OCI-M2 (cell line): ENCODE data around the gene C14orf180.

Experiments used
- DNase-seq: peaks from one replicate; lab custom pipeline; 2025; ENCODE audit not compliant: unreplicated experiment; lab: John Stamatoyannopoulos, UW

Gene C14orf180

GRCh38 chr14:104579507-104579906 is at the start of gene C14orf180:
Gene C14orf180, plus strand, starts transcription at chr14:104579764. Its CDS starts 6,667 bp downstream, at chr14:104586431.
- no peak for DNase-seq

- no peak for DNase-seq
These were observed 48.9 kb upstream of the C14orf180 start for GRCh38 chr14:104530646-104531045.

- no peak for DNase-seq
These were observed 48.0 kb upstream of the C14orf180 start for GRCh38 chr14:104531421-104532190.

GRCh38 chr14:104532191-104532555 is 47.4 kb upstream of the C14orf180 start:
- DNase-seq: no peak

- DNase-seq: no peak
These were observed 45.5 kb upstream of the C14orf180 start for GRCh38 chr14:104534036-104534435.

GRCh38 chr14:104536942-104537612 is 42.5 kb upstream of the C14orf180 start:
- no peak for DNase-seq

- no peak for DNase-seq
These were observed 42.0 kb upstream of the C14orf180 start for GRCh38 chr14:104537613-104537988.

- no peak for DNase-seq
These were observed 37.6 kb upstream of the C14orf180 start for GRCh38 chr14:104541905-104542465.

- no peak for DNase-seq
These were observed 36.4 kb upstream of the C14orf180 start for GRCh38 chr14:104542871-104543830.

GRCh38 chr14:104544362-104544961 is 35.1 kb upstream of the C14orf180 start:
- DNase-seq: no peak

GRCh38 chr14:104545151-104545941 is 34.2 kb upstream of the C14orf180 start:
- no peak for DNase-seq

GRCh38 chr14:104545942-104546501 is 33.5 kb upstream of the C14orf180 start:
- no peak for DNase-seq

- no peak for DNase-seq
These were observed 32.8 kb upstream of the C14orf180 start for GRCh38 chr14:104546591-104547309.

GRCh38 chr14:104547310-104547997 is 32.1 kb upstream of the C14orf180 start:
- DNase-seq: no peak

- DNase-seq: no peak
These were observed 31.4 kb upstream of the C14orf180 start for GRCh38 chr14:104547998-104548700.

- no peak for DNase-seq
These were observed 30.6 kb upstream of the C14orf180 start for GRCh38 chr14:104548802-104549535.
